ENCODE data around the gene PHKG1.

DNA sequence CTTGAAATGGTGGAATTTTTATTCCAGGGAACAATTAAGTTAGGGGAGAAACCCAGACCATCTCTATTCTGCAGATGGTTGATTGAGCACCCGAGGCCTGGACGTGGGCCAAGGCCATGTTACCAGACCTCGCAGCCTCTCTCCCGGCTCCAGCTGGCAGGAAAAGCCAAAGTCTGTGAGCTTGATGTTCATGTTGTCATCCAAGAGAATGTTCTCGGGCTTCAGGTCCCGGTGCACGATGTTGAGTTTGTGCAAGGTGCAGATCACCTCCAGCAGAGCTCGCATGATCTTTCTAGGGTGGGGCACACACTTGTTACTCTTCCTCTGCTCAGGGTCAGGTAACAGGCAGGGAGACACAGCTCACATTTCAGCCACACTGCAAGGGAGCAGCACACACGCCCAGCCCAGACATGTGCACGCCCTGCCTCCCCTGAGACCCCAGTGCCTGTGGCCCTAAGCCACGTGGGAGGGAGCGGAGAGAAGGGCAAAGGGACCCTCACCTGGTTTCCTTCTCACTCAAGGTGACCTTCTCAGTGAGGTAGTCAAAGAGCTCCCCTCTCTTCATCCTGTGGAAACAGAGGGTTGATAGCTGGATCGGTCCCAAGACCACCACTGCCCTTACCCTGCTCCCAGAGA, 9.5 kb downstream of the PHKG1 start:
- TF ChIP-seq, protein P1, sequence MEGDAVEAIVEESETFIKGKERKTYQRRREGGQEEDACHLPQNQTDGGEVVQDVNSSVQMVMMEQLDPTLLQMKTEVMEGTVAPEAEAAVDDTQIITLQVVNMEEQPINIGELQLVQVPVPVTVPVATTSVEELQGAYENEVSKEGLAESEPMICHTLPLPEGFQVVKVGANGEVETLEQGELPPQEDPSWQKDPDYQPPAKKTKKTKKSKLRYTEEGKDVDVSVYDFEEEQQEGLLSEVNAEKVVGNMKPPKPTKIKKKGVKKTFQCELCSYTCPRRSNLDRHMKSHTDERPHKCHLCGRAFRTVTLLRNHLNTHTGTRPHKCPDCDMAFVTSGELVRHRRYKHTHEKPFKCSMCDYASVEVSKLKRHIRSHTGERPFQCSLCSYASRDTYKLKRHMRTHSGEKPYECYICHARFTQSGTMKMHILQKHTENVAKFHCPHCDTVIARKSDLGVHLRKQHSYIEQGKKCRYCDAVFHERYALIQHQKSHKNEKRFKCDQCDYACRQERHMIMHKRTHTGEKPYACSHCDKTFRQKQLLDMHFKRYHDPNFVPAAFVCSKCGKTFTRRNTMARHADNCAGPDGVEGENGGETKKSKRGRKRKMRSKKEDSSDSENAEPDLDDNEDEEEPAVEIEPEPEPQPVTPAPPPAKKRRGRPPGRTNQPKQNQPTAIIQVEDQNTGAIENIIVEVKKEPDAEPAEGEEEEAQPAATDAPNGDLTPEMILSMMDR (IDR thresholded peaks at IDR 0.05) = no peak
- no peak for TF ChIP-seq POLR2AphosphoS5 (IDR thresholded peaks at IDR 0.05)
- no peak for TF ChIP-seq EP300 (IDR thresholded peaks at IDR 0.05)
- TF ChIP-seq POLR2A (IDR thresholded peaks at IDR 0.05) = no peak

Data from stomach (tissue), 4 donors.